ENCODE measurements around the gene ACTR1B. TPM values are rescaled to one million over a fixed set of nuclear protein-coding genes. Genes with fewer than 3 reads are reported as not detected.

The ACTR1B gene
- total RNA-seq, 1 experiment from 2014 or later = 58.2 TPM

GRCh38 chr2:97653473-97653872 is 10.4 kb downstream of the ACTR1B start (continued):
- TF ChIP-seq NFYB (CRISPR knock-in tag; conservative IDR thresholded peaks at IDR 0.05; ENCODE audit: low read depth) = no peak
- TF ChIP-seq RELA (CRISPR knock-in tag; IDR thresholded peaks at IDR 0.05; ENCODE audit: borderline replicate concordance) = no peak

DNA sequence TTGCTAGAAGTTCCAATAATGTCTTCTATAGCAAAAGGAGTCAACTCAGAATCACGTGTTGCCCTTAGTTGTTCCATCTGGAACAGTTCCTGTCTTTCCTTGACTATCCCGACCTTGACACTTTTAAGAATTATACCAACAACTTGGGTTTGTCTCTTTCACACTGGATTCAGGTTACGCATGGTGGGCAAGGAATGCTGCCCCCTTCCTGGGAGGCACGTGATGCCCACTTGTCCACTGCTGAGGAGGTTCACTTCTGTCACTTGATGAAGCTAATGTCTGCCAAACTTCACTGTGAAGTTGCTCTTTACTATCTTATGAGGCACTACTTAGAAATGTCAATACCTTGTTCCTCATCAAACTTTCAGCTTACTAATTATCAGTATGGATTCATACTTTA is 12.7 kb downstream of the ACTR1B start:
- DNase-seq (ENCODE audit: low spot score) = no peak
- POLR2A ChIA-PET = interaction anchor here (1.0 kb wide), 1 partner anchor 10 kb away, joined by 3 read pairs; no protein-coding TSS in a partner anchor
- H3K27ac Mint-ChIP-seq = no peak overlapping the region
- peaks cover 58% of the 10 kb centered on the region for H3K36me3 Mint-ChIP-seq
- H3K4me1 Mint-ChIP-seq = peaks cover 5% of the 10 kb centered on the region
- no peak for TF ChIP-seq EMX1 (CRISPR knock-in tag; IDR thresholded peaks at IDR 0.05)
- TF ChIP-seq, protein P1, sequence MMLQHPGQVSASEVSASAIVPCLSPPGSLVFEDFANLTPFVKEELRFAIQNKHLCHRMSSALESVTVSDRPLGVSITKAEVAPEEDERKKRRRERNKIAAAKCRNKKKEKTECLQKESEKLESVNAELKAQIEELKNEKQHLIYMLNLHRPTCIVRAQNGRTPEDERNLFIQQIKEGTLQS (CRISPR knock-in tag; conservative IDR thresholded peaks at IDR 0.05) = no peak
- TF ChIP-seq, protein P2, sequence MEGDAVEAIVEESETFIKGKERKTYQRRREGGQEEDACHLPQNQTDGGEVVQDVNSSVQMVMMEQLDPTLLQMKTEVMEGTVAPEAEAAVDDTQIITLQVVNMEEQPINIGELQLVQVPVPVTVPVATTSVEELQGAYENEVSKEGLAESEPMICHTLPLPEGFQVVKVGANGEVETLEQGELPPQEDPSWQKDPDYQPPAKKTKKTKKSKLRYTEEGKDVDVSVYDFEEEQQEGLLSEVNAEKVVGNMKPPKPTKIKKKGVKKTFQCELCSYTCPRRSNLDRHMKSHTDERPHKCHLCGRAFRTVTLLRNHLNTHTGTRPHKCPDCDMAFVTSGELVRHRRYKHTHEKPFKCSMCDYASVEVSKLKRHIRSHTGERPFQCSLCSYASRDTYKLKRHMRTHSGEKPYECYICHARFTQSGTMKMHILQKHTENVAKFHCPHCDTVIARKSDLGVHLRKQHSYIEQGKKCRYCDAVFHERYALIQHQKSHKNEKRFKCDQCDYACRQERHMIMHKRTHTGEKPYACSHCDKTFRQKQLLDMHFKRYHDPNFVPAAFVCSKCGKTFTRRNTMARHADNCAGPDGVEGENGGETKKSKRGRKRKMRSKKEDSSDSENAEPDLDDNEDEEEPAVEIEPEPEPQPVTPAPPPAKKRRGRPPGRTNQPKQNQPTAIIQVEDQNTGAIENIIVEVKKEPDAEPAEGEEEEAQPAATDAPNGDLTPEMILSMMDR (IDR thresholded peaks at IDR 0.05) = no peak
- no peak for TF ChIP-seq GTF2I (CRISPR knock-in tag; conservative IDR thresholded peaks at IDR 0.05)
- TF ChIP-seq CBFB (CRISPR knock-in tag; IDR thresholded peaks at IDR 0.05; ENCODE audit: low read depth) = no peak
- TF ChIP-seq SOX15 (CRISPR knock-in tag; IDR thresholded peaks at IDR 0.05) = no peak
- TF ChIP-seq, protein P3, sequence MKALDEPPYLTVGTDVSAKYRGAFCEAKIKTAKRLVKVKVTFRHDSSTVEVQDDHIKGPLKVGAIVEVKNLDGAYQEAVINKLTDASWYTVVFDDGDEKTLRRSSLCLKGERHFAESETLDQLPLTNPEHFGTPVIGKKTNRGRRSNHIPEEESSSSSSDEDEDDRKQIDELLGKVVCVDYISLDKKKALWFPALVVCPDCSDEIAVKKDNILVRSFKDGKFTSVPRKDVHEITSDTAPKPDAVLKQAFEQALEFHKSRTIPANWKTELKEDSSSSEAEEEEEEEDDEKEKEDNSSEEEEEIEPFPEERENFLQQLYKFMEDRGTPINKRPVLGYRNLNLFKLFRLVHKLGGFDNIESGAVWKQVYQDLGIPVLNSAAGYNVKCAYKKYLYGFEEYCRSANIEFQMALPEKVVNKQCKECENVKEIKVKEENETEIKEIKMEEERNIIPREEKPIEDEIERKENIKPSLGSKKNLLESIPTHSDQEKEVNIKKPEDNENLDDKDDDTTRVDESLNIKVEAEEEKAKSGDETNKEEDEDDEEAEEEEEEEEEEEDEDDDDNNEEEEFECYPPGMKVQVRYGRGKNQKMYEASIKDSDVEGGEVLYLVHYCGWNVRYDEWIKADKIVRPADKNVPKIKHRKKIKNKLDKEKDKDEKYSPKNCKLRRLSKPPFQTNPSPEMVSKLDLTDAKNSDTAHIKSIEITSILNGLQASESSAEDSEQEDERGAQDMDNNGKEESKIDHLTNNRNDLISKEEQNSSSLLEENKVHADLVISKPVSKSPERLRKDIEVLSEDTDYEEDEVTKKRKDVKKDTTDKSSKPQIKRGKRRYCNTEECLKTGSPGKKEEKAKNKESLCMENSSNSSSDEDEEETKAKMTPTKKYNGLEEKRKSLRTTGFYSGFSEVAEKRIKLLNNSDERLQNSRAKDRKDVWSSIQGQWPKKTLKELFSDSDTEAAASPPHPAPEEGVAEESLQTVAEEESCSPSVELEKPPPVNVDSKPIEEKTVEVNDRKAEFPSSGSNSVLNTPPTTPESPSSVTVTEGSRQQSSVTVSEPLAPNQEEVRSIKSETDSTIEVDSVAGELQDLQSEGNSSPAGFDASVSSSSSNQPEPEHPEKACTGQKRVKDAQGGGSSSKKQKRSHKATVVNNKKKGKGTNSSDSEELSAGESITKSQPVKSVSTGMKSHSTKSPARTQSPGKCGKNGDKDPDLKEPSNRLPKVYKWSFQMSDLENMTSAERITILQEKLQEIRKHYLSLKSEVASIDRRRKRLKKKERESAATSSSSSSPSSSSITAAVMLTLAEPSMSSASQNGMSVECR (CRISPR knock-in tag; IDR thresholded peaks at IDR 0.05; ENCODE audit: borderline replicate concordance) = no peak
- TF ChIP-seq PRRX2 (CRISPR knock-in tag; IDR thresholded peaks at IDR 0.05) = no peak
- TF ChIP-seq, protein P4, sequence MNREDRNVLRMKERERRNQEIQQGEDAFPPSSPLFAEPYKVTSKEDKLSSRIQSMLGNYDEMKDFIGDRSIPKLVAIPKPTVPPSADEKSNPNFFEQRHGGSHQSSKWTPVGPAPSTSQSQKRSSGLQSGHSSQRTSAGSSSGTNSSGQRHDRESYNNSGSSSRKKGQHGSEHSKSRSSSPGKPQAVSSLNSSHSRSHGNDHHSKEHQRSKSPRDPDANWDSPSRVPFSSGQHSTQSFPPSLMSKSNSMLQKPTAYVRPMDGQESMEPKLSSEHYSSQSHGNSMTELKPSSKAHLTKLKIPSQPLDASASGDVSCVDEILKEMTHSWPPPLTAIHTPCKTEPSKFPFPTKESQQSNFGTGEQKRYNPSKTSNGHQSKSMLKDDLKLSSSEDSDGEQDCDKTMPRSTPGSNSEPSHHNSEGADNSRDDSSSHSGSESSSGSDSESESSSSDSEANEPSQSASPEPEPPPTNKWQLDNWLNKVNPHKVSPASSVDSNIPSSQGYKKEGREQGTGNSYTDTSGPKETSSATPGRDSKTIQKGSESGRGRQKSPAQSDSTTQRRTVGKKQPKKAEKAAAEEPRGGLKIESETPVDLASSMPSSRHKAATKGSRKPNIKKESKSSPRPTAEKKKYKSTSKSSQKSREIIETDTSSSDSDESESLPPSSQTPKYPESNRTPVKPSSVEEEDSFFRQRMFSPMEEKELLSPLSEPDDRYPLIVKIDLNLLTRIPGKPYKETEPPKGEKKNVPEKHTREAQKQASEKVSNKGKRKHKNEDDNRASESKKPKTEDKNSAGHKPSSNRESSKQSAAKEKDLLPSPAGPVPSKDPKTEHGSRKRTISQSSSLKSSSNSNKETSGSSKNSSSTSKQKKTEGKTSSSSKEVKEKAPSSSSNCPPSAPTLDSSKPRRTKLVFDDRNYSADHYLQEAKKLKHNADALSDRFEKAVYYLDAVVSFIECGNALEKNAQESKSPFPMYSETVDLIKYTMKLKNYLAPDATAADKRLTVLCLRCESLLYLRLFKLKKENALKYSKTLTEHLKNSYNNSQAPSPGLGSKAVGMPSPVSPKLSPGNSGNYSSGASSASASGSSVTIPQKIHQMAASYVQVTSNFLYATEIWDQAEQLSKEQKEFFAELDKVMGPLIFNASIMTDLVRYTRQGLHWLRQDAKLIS (CRISPR knock-in tag; IDR thresholded peaks at IDR 0.05; ENCODE audit: borderline replicate concordance) = no peak
- TF ChIP-seq, protein P5, sequence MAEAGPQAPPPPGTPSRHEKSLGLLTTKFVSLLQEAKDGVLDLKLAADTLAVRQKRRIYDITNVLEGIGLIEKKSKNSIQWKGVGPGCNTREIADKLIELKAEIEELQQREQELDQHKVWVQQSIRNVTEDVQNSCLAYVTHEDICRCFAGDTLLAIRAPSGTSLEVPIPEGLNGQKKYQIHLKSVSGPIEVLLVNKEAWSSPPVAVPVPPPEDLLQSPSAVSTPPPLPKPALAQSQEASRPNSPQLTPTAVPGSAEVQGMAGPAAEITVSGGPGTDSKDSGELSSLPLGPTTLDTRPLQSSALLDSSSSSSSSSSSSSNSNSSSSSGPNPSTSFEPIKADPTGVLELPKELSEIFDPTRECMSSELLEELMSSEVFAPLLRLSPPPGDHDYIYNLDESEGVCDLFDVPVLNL (CRISPR knock-in tag; IDR thresholded peaks at IDR 0.05; ENCODE audit: borderline replicate concordance, low read depth) = no peak
- TF ChIP-seq E2F1 (CRISPR knock-in tag; IDR thresholded peaks at IDR 0.05) = no peak
- no peak for TF ChIP-seq ZNF512 (CRISPR knock-in tag; IDR thresholded peaks at IDR 0.05; ENCODE audit: borderline replicate concordance)
- no peak for TF ChIP-seq RORB (CRISPR knock-in tag; IDR thresholded peaks at IDR 0.05)
- TF ChIP-seq STAT6 (CRISPR knock-in tag; conservative IDR thresholded peaks at IDR 0.05; ENCODE audit: low read depth) = no peak
- no peak for TF ChIP-seq ZNF138 (CRISPR knock-in tag; conservative IDR thresholded peaks at IDR 0.05)
- TF ChIP-seq, protein P6, sequence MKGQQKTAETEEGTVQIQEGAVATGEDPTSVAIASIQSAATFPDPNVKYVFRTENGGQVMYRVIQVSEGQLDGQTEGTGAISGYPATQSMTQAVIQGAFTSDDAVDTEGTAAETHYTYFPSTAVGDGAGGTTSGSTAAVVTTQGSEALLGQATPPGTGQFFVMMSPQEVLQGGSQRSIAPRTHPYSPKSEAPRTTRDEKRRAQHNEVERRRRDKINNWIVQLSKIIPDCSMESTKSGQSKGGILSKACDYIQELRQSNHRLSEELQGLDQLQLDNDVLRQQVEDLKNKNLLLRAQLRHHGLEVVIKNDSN (CRISPR knock-in tag; IDR thresholded peaks at IDR 0.05) = no peak
- peaks cover 22% of the 10 kb centered on the region for H3K9me3 Mint-ChIP-seq
- CTCF ChIA-PET = interaction anchor here (1.0 to 3.0 kb wide), 8 partner anchors 10 to 61 kb away, joined by 3 to 13 read pairs (median 4); partner anchors contain the start of gene ACTR1B
- no peak overlapping the region for H3K4me3 Mint-ChIP-seq
- H3K27me3 Mint-ChIP-seq (ENCODE audit: low read depth) = no peaks in the 10 kb centered on the region
- ATAC-seq = no peak

Data from WTC11 (cell line).